Measurements from ENCODE around the gene PRKAA1.

DNA sequence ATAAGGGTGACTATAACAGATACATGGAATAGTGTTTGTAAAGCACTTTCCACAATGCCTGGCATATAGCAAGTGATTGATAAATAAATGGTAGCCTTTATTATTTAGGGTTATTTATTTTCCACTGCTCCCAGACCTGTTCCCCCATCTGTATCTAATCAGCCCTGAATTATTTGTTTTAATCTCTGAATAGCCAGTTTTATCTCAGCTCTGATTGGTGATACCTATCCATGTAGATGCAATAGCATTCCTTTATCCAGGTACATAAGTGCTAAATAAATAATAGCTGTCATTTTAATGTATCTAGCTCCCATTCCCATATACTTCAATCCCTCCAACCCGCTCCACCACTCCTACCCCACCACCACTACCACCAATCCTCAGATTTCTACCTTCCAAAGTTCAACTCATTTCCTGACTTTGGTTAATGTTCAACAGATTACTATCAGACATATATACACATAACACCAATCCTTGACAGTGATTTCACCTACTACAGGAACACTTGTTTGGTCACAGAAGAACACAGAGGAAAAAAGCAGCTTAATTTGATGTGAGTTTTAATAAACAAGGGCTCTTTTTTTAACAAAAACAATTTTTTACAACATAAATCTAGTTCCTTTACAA, 14.0 kb downstream of the PRKAA1 start:
- TF ChIP-seq POLR2A (IDR thresholded peaks at IDR 0.05; ENCODE audit: low read length) (no peak), EP300 (IDR thresholded peaks at IDR 0.05) (no peak), MYC (IDR thresholded peaks at IDR 0.05; ENCODE audit: borderline replicate concordance, low read length) (no peak), PHF8 (IDR thresholded peaks at IDR 0.05; ENCODE audit: borderline replicate concordance, low read depth) (no peak), NFE2L2 (conservative IDR thresholded peaks at IDR 0.05; ENCODE audit: low read length) (no peak), HDAC2 (IDR thresholded peaks at IDR 0.05) (no peak), FOSL2 (IDR thresholded peaks at IDR 0.05) (no peak), FOSL2 (CRISPR knock-in tag; IDR thresholded peaks at IDR 0.05) (no peak)
- TF ChIP-seq, protein P1, sequence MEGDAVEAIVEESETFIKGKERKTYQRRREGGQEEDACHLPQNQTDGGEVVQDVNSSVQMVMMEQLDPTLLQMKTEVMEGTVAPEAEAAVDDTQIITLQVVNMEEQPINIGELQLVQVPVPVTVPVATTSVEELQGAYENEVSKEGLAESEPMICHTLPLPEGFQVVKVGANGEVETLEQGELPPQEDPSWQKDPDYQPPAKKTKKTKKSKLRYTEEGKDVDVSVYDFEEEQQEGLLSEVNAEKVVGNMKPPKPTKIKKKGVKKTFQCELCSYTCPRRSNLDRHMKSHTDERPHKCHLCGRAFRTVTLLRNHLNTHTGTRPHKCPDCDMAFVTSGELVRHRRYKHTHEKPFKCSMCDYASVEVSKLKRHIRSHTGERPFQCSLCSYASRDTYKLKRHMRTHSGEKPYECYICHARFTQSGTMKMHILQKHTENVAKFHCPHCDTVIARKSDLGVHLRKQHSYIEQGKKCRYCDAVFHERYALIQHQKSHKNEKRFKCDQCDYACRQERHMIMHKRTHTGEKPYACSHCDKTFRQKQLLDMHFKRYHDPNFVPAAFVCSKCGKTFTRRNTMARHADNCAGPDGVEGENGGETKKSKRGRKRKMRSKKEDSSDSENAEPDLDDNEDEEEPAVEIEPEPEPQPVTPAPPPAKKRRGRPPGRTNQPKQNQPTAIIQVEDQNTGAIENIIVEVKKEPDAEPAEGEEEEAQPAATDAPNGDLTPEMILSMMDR (IDR thresholded peaks at IDR 0.05) = no peak

Measured in A549 (cell line).